Hepatocyte (in vitro differentiated cells): ENCODE data around the gene CEBPB. TPM values are rescaled to one million over a fixed set of nuclear protein-coding genes. Genes with fewer than 3 reads are reported as not detected.
"Not testable (repeated sequence)": the region's sequence is repeated elsewhere in the genome, so short reads cannot be mapped to it uniquely, and the experiment has no call there.

Experiments
- DNase-seq: peaks from one replicate; pipeline ENCODE4 v3.0.0-alpha.2; 2016; ENCODE audit warnings: low spot score
- H2AFZ ChIP-seq: fragments of 200-600 bp; sonication (generic); 2 replicates; pipeline ENCODE4 v1.6.0; 2016; ENCODE audit warnings: antibody characterized with exemption, mild to moderate bottlenecking
- H3K27ac ChIP-seq: fragments of 200-600 bp; sonication (generic); 2 replicates; pipeline ENCODE4 v1.5.1; 2016; ENCODE audit warnings: mild to moderate bottlenecking
- H3K27me3 ChIP-seq: fragments of 200-600 bp; sonication (generic); 2 replicates; pipeline ENCODE4 v1.6.1; 2016
- H3K36me3 ChIP-seq: fragments of 200-600 bp; sonication (generic); replicated peaks from 2 replicates; pipeline ENCODE4 v1.5.1; 2016; ENCODE audit warnings: low read depth; ENCODE audit not compliant: insufficient read depth
- H3K4me1 ChIP-seq: fragments of 200-600 bp; sonication (generic); 2 replicates; pipeline ENCODE4 v1.5.1; 2016; ENCODE audit warnings: mild to moderate bottlenecking, moderate library complexity; ENCODE audit not compliant: insufficient read depth
- H3K4me2 ChIP-seq: fragments of 200-600 bp; sonication (generic); 2 replicates; pipeline ENCODE4 v1.6.0; 2016
- H3K4me3 ChIP-seq: fragments of 200-600 bp; sonication (generic); 2 replicates; pipeline ENCODE4 v1.5.1; 2016; ENCODE audit warnings: mild to moderate bottlenecking
- H3K79me2 ChIP-seq: fragments of 200-600 bp; sonication (generic); 2 replicates; pipeline ENCODE4 v1.6.0; 2017; ENCODE audit warnings: mild to moderate bottlenecking
- H3K9me2 ChIP-seq: fragments of 200-600 bp; sonication (generic); replicated peaks from 2 replicates; pipeline ENCODE4 v1.6.0; 2017; ENCODE audit warnings: mild to moderate bottlenecking; ENCODE audit not compliant: insufficient read depth
- H3K9me3 ChIP-seq: fragments of 200-600 bp; sonication (generic); 2 replicates; pipeline ENCODE4 v1.5.1; 2016; ENCODE audit warnings: low read depth, mild to moderate bottlenecking
- H4K20me1 ChIP-seq: fragments of 200-600 bp; sonication (generic); 2 replicates; pipeline ENCODE4 v1.6.0; 2016; ENCODE audit warnings: mild to moderate bottlenecking; ENCODE audit not compliant: insufficient read depth, poor library complexity, severe bottlenecking
- CTCF ChIP-seq: fragments of 200-600 bp; sonication (generic); IDR thresholded peaks from 2 replicates; pipeline ENCODE4 v1.5.1; 2016; ENCODE audit warnings: antibody characterized with exemption, mild to moderate bottlenecking; ENCODE audit not compliant: poor library complexity
- EZH2 ChIP-seq: fragments of 200-600 bp; sonication (generic); IDR thresholded peaks from 2 replicates; pipeline ENCODE4 v1.6.1; 2016; ENCODE audit warnings: antibody characterized with exemption, mild to moderate bottlenecking, borderline replicate concordance
- EZH2phosphoT487 ChIP-seq: fragments of 200-600 bp; sonication (generic); IDR thresholded peaks from one replicate; pipeline ENCODE4 v1.6.1; 2018; ENCODE audit warnings: antibody characterized with exemption, mild to moderate bottlenecking, low read depth, moderate library complexity; ENCODE audit not compliant: unreplicated experiment, severe bottlenecking
- WGBS: methylation state at CpG from one replicate; pipeline ENCODE4 v1.1.6; 2016; ENCODE audit warnings: low lambda C conversion rate; ENCODE audit errors: missing lambda C conversion rate; 5-methylcytosine and 5-hydroxymethylcytosine counted together
- polyA plus RNA-seq: library from polyadenylated mRNA; unstranded; fragments of >200 nt; fragmentation: Nextera tagmentation; extraction: Ambion mirVana; gene quantifications from 2 replicates; pipeline ENCODE4 v1.2.1, GENCODE V29; 2016
- total RNA-seq: library from RNA; depleted of rRNA; stranded (reverse); fragments of >200 nt; gene quantifications from 2 replicates; pipeline ENCODE4 v1.2.3, GENCODE V29; 2014

The CEBPB gene
- total and polyA plus RNA-seq, 2 experiments from 2014 or later: 58.9 to 159 TPM

- H2AFZ ChIP-seq: no peak overlapping the region
- H4K20me1 ChIP-seq: no peaks in the 10 kb centered on the region
- H3K4me3 ChIP-seq: no peak overlapping the region
- 96% methylated on average over 18 of the region's 18 CpGs for WGBS
- no peaks in the 10 kb centered on the region for H3K36me3 ChIP-seq
- no peaks in the 10 kb centered on the region for H3K4me1 ChIP-seq
- no peak overlapping the region for H3K4me2 ChIP-seq
- no peaks in the 10 kb centered on the region for H3K9me2 ChIP-seq
- TF ChIP-seq EZH2phosphoT487: no peak
- no peak for TF ChIP-seq EZH2
- no peak for TF ChIP-seq CTCF
- DNase-seq: no peak
- peaks cover 14% of the 10 kb centered on the region for H3K79me2 ChIP-seq
- no peaks in the 10 kb centered on the region for H3K9me3 ChIP-seq
- H3K27ac ChIP-seq: no peak overlapping the region
- no peaks in the 10 kb centered on the region for H3K27me3 ChIP-seq
Measured at GRCh38 chr20:50175938-50176933, 14.4 kb upstream of the CEBPB start.

GRCh38 chr20:50178672-50179071 lies 12.0 kb upstream of the CEBPB start:
- H3K9me3 ChIP-seq, H2AFZ ChIP-seq, H3K36me3 ChIP-seq, H3K4me1 ChIP-seq, H3K4me3 ChIP-seq, DNase-seq, H3K9me2 ChIP-seq, H4K20me1 ChIP-seq, H3K27me3 ChIP-seq, H3K27ac ChIP-seq, H3K4me2 ChIP-seq: not testable (repeated sequence)
- 85% methylated on average over 9 of the region's 9 CpGs for WGBS
- peaks cover 10% of the 10 kb centered on the region for H3K79me2 ChIP-seq

GRCh38 chr20:50181344-50181743 lies 9.3 kb upstream of the CEBPB start:
- Histone ChIP-seq H3K27ac (no peak overlapping the region), H3K9me2 (no peaks in the 10 kb centered on the region), H3K79me2 (no peaks in the 10 kb centered on the region), H3K4me3 (no peak overlapping the region), H3K4me1 (no peaks in the 10 kb centered on the region), H3K4me2 (no peak overlapping the region), H3K36me3 (no peaks in the 10 kb centered on the region), H2AFZ (no peak overlapping the region), H3K9me3 (no peaks in the 10 kb centered on the region), H4K20me1 (no peaks in the 10 kb centered on the region), H3K27me3 (no peaks in the 10 kb centered on the region)
- TF ChIP-seq EZH2phosphoT487 (no peak), EZH2 (no peak), CTCF (no peak)
- no peak for DNase-seq
- WGBS: 95% methylated on average over 10 of the region's 10 CpGs

GRCh38 chr20:50182346-50182745 lies 8.3 kb upstream of the CEBPB start:
- H2AFZ ChIP-seq: no peak overlapping the region
- no peaks in the 10 kb centered on the region for H3K9me3 ChIP-seq
- H3K4me3 ChIP-seq: no peak overlapping the region
- no peaks in the 10 kb centered on the region for H4K20me1 ChIP-seq
- no peak overlapping the region for H3K4me2 ChIP-seq
- DNase-seq: no peak
- 86% methylated on average over 2 of the region's 2 CpGs for WGBS
- peaks cover 6% of the 10 kb centered on the region for H3K4me1 ChIP-seq
- no peak for TF ChIP-seq EZH2phosphoT487
- no peak for TF ChIP-seq CTCF
- TF ChIP-seq EZH2: no peak
- H3K36me3 ChIP-seq: no peaks in the 10 kb centered on the region
- no peaks in the 10 kb centered on the region for H3K27me3 ChIP-seq
- no peak overlapping the region for H3K27ac ChIP-seq
- H3K9me2 ChIP-seq: no peaks in the 10 kb centered on the region
- no peaks in the 10 kb centered on the region for H3K79me2 ChIP-seq
